Liver (tissue), 9 donors: ENCODE measurements around the gene BAG5. TPM values are rescaled to one million over a fixed set of nuclear protein-coding genes. Genes with fewer than 3 reads are reported as not detected.

ENCODE experiments used
- DNase-seq: peaks from one replicate; pipeline ENCODE4 v3.0.0-alpha.2; 2017; ENCODE audit warnings: low spot score
- H3K27ac ChIP-seq, 2 donors: one replicate each; pipeline ENCODE4 v1.7.0; 2013; ENCODE audit warnings: inconsistent platforms in 2 of 2, low read length in 2 of 2, control low read depth in 1 of 2, low read depth in 1 of 2, mild to moderate bottlenecking in 1 of 2
- H3K27me3 ChIP-seq, 4 donors: one replicate each; pipeline versions ENCODE4 v1.6.1 to v1.7.0; 2013; ENCODE audit warnings: low read length in 3 of 4, inconsistent platforms in 1 of 4, mild to moderate bottlenecking in 1 of 4, moderate library complexity in 1 of 4; ENCODE audit not compliant: control insufficient read depth in 4 of 4, insufficient read depth in 4 of 4
- H3K36me3 ChIP-seq, 4 donors: one replicate each; pipeline versions ENCODE4 v1.6.1 to v1.7.0; 2013; ENCODE audit warnings: low read length in 3 of 4, mild to moderate bottlenecking in 3 of 4, low read depth in 1 of 4, moderate library complexity in 1 of 4; ENCODE audit not compliant: control insufficient read depth in 4 of 4, insufficient read depth in 3 of 4
- H3K4me1 ChIP-seq, 4 donors: one replicate each; pipeline versions ENCODE4 v1.6.1 to v1.7.0; 2013; ENCODE audit warnings: low read length in 3 of 4, mild to moderate bottlenecking in 3 of 4, moderate library complexity in 1 of 4; ENCODE audit not compliant: control insufficient read depth in 4 of 4, insufficient read depth in 4 of 4
- H3K4me3 ChIP-seq, 3 donors: one replicate each; pipeline versions ENCODE4 v1.6.1 to v1.7.0; 2013; ENCODE audit warnings: low read length in 3 of 3, control low read depth in 1 of 3, low read depth in 1 of 3, mild to moderate bottlenecking in 1 of 3
- H3K9ac ChIP-seq, 2 donors: one replicate each; pipeline ENCODE4 v1.7.0; 2013; ENCODE audit warnings: low read length in 2 of 2, mild to moderate bottlenecking in 2 of 2, moderate library complexity in 2 of 2, control low read depth in 1 of 2, low read depth in 1 of 2
- H3K9me3 ChIP-seq, 4 donors: one replicate each; pipeline versions ENCODE4 v1.6.1 to v1.7.0; 2013; ENCODE audit warnings: low read length in 3 of 4; ENCODE audit not compliant: control insufficient read depth in 4 of 4
- ATF3 ChIP-seq: IDR thresholded peaks from 2 replicates; pipeline ENCODE4 v1.6.1; 2016; ENCODE audit warnings: antibody characterized with exemption
- EGR1 ChIP-seq, 2 donors: IDR thresholded peaks; 2 replicates each; pipeline ENCODE4 v1.6.1; 2016 to 2018; ENCODE audit warnings: antibody characterized with exemption in 2 of 2, low read depth in 2 of 2
- FOXA1 ChIP-seq: IDR thresholded peaks from 2 replicates; pipeline ENCODE4 v1.6.1; 2016; ENCODE audit warnings: antibody characterized with exemption
- FOXA2 ChIP-seq: IDR thresholded peaks from 2 replicates; pipeline ENCODE4 v1.6.1; 2016; ENCODE audit warnings: antibody characterized with exemption
- GABPA ChIP-seq, 2 donors: IDR thresholded peaks in 1 of 2; conservative IDR thresholded peaks in 1 of 2; 2 replicates each; pipeline ENCODE4 v1.6.1; 2016; ENCODE audit warnings: antibody characterized with exemption in 2 of 2, mild to moderate bottlenecking in 1 of 2, moderate library complexity in 1 of 2
- HNF4A ChIP-seq, 2 donors: conservative IDR thresholded peaks; 2 replicates each; pipeline ENCODE4 v1.6.1; 2016; ENCODE audit warnings: antibody characterized with exemption in 2 of 2, mild to moderate bottlenecking in 2 of 2
- HNF4G ChIP-seq: IDR thresholded peaks from 2 replicates; pipeline ENCODE4 v1.6.1; 2016; ENCODE audit warnings: antibody characterized with exemption
- JUND ChIP-seq, 2 donors: IDR thresholded peaks; 2 replicates each; pipeline ENCODE4 v1.6.1; 2016; ENCODE audit warnings: antibody characterized with exemption in 2 of 2
- MAX ChIP-seq: IDR thresholded peaks from 2 replicates; pipeline ENCODE4 v1.6.1; 2016; ENCODE audit warnings: antibody characterized with exemption
- NR2F2 ChIP-seq: IDR thresholded peaks from 2 replicates; pipeline ENCODE4 v1.6.1; 2016; ENCODE audit warnings: antibody characterized with exemption
- RAD21 ChIP-seq, 2 donors: IDR thresholded peaks; 2 replicates each; pipeline ENCODE4 v1.6.1; 2016; ENCODE audit warnings: antibody characterized with exemption in 2 of 2, mild to moderate bottlenecking in 2 of 2
- RXRA ChIP-seq, 2 donors: IDR thresholded peaks; 2 replicates each; pipeline ENCODE4 v1.6.1; 2017 to 2018; ENCODE audit warnings: antibody characterized with exemption in 2 of 2, mild to moderate bottlenecking in 1 of 2
- SP1 ChIP-seq: IDR thresholded peaks from 2 replicates; pipeline ENCODE4 v1.6.1; 2018; ENCODE audit warnings: antibody characterized with exemption, mild to moderate bottlenecking
- TAF1 ChIP-seq: conservative IDR thresholded peaks from 2 replicates; pipeline ENCODE4 v1.6.1; 2016; ENCODE audit warnings: antibody characterized with exemption, mild to moderate bottlenecking
- YY1 ChIP-seq: IDR thresholded peaks from 2 replicates; pipeline ENCODE4 v1.6.1; 2016; ENCODE audit warnings: antibody characterized with exemption, mild to moderate bottlenecking
- ZBTB33 ChIP-seq: IDR thresholded peaks from 2 replicates; pipeline ENCODE4 v1.6.1; 2016; ENCODE audit warnings: antibody characterized with exemption
- WGBS: extraction: QIAGEN DNeasy Blood & Tissue Kit; methylation state at CpG from one replicate; pipeline ENCODE4 v1.1.7; 2013; 5-methylcytosine and 5-hydroxymethylcytosine counted together
- polyA plus RNA-seq, 2 donors: library from polyadenylated mRNA; stranded (reverse) in 1 of 2; unstranded in 1 of 2; fragments of 200-250 nt in 1 of 2; fragments of >200 nt in 1 of 2; fragmentation: Nextera tagmentation in 1 of 2; extraction: Ambion mirVana in 1 of 2; gene quantifications; one replicate each; pipeline versions ENCODE4 v1.2.1 to v1.2.3, GENCODE V29; 2013 to 2015
- total RNA-seq, 2 donors: library from RNA; depleted of rRNA; stranded (reverse); fragments of >200 nt; gene quantifications; one replicate each; pipeline ENCODE4 v1.2.3, GENCODE V29; 2014
- TF ChIP-seq, protein P1 (sequence below): IDR thresholded peaks from 2 replicates; pipeline ENCODE4 v1.6.1; 2016; ENCODE audit warnings: antibody characterized with exemption, mild to moderate bottlenecking
- TF ChIP-seq, protein P2 (sequence below): fragments of 150-350 bp; IDR thresholded peaks from 2 replicates; pipeline ENCODE4 v1.5.1; 2017; ENCODE audit warnings: improper control_type of control experiment, low read depth, low read length; ENCODE audit not compliant: missing input control
- donor health status: healthy.
- donor health status: healthy.
- donor health status: healthy.
- donor health status: healthy.
- donor health status: healthy.

The BAG5 gene
- total and polyA plus RNA-seq, 4 donors: 5.4 to 12.5 (median 8.8) TPM

DNA sequence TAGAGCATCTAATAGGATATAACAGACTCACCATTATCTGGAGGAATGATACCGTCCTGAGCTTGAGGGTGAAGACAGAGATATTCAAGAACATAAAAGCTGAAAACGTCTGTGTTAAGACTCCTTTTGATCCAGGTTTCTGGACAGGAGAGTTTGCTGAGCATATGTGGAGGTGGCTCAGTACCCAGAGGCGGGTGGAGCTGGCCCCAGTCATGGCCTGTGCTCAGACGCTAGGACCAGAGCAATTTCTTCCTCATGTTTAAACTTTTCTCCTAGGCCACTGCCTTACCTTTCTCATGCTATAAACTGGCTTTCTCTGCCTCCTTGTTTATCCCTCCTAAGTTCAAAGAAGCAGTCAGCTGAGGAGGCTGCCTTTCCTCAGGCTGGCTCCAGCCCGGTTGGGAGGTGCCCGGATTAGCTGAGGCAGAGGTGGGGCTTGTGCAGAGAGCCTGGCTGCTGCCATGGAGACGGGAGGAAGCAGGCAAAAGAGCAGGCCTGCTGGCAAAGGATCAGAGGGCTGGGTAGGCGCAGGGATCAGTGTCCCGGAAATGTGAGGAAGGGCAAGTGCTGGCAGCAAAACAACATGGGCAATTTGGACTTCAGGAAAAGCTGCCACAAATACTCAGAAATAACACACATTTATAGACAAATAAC lies 14.0 kb upstream of the BAG5 start:
- no peak for TF ChIP-seq FOXA2
- TF ChIP-seq MAX: peak; percentile 67
- no peak for TF ChIP-seq HNF4G
- peak; percentile 73 for TF ChIP-seq SP1
- no peak for TF ChIP-seq EGR1 (IDR thresholded peaks at IDR 0.05; ENCODE audit: low read depth in 2 of 2)
- TF ChIP-seq YY1: peak; percentile 54
- TF ChIP-seq GABPA (IDR thresholded peaks at IDR 0.05 in 1 of 2, conservative IDR thresholded peaks at IDR 0.05 in 1 of 2): peak in 1 of 2 donors; percentile 72
- TF ChIP-seq HNF4A (conservative IDR thresholded peaks at IDR 0.05): peak; percentile 44 to 73
- peak; percentile 90 for TF ChIP-seq NR2F2
- TF ChIP-seq RAD21 (IDR thresholded peaks at IDR 0.05): peak; percentile 44 to 64
- no peak for TF ChIP-seq TAF1
- TF ChIP-seq, protein P1, sequence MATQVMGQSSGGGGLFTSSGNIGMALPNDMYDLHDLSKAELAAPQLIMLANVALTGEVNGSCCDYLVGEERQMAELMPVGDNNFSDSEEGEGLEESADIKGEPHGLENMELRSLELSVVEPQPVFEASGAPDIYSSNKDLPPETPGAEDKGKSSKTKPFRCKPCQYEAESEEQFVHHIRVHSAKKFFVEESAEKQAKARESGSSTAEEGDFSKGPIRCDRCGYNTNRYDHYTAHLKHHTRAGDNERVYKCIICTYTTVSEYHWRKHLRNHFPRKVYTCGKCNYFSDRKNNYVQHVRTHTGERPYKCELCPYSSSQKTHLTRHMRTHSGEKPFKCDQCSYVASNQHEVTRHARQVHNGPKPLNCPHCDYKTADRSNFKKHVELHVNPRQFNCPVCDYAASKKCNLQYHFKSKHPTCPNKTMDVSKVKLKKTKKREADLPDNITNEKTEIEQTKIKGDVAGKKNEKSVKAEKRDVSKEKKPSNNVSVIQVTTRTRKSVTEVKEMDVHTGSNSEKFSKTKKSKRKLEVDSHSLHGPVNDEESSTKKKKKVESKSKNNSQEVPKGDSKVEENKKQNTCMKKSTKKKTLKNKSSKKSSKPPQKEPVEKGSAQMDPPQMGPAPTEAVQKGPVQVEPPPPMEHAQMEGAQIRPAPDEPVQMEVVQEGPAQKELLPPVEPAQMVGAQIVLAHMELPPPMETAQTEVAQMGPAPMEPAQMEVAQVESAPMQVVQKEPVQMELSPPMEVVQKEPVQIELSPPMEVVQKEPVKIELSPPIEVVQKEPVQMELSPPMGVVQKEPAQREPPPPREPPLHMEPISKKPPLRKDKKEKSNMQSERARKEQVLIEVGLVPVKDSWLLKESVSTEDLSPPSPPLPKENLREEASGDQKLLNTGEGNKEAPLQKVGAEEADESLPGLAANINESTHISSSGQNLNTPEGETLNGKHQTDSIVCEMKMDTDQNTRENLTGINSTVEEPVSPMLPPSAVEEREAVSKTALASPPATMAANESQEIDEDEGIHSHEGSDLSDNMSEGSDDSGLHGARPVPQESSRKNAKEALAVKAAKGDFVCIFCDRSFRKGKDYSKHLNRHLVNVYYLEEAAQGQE: no peak
- TF ChIP-seq, protein P2, sequence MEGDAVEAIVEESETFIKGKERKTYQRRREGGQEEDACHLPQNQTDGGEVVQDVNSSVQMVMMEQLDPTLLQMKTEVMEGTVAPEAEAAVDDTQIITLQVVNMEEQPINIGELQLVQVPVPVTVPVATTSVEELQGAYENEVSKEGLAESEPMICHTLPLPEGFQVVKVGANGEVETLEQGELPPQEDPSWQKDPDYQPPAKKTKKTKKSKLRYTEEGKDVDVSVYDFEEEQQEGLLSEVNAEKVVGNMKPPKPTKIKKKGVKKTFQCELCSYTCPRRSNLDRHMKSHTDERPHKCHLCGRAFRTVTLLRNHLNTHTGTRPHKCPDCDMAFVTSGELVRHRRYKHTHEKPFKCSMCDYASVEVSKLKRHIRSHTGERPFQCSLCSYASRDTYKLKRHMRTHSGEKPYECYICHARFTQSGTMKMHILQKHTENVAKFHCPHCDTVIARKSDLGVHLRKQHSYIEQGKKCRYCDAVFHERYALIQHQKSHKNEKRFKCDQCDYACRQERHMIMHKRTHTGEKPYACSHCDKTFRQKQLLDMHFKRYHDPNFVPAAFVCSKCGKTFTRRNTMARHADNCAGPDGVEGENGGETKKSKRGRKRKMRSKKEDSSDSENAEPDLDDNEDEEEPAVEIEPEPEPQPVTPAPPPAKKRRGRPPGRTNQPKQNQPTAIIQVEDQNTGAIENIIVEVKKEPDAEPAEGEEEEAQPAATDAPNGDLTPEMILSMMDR: no peak
- TF ChIP-seq FOXA1: no peak
- TF ChIP-seq ZBTB33: no peak
- TF ChIP-seq JUND (IDR thresholded peaks at IDR 0.05): no peak
- TF ChIP-seq RXRA (IDR thresholded peaks at IDR 0.05): peak; percentile 88 to 94
- no peak for TF ChIP-seq ATF3
- Histone ChIP-seq H3K36me3 (peaks cover 4 to 13% (median 5%) of the 10 kb centered on the region in 4 donors), H3K4me3 (no peak overlapping the region), H3K9me3 (no peaks in the 10 kb centered on the region), H3K27me3 (no peaks in the 10 kb centered on the region), H3K4me1 (peaks cover 2 to 16% (median 13%) of the 10 kb centered on the region in 4 donors), H3K27ac (peak overlapping the region; percentile 39 to 72), H3K9ac (peak overlapping the region in 1 of 2 donors; percentile 47)
- DNase-seq: peak; percentile 56
- WGBS: 27% methylated on average over 9 of the region's 9 CpGs
